PC-9 (cell line): Measurements from ENCODE around the gene MYOM1. TPM values are rescaled to one million over a fixed set of nuclear protein-coding genes. Genes with fewer than 3 reads are reported as not detected.

Experiments
- BruUV-seq: library from RNA; stranded (reverse); fragments of 400-500 nt; replicated peaks from 2 replicates; lab custom pipeline; 2021; lab: Mats Ljungman, UMichigan
- CTCF ChIA-PET: fragments of 300-600 bp; sonication (Branson Sonifier 250); formaldehyde crosslinking; loops from one replicate; lab custom pipeline; 2022; ENCODE audit warnings: antibody characterized with exemption; lab: Charles Lee
- POLR2A ChIA-PET: fragments of 300-600 bp; sonication (Branson Sonifier 250); formaldehyde crosslinking; loops from one replicate; lab custom pipeline; 2022; ENCODE audit warnings: antibody characterized with exemption; ENCODE audit not compliant: unreplicated experiment; lab: Charles Lee
- DNase-seq, 2 experiments: peaks; one replicate each; pipeline versions ENCODE4 v3.0.0 to v3.0.0-alpha.2; 2015 to 2022; ENCODE audit warnings: mixed read lengths in 1 of 2
- H2AFZ ChIP-seq: fragments of 200-600 bp; sonication (generic); 2 replicates; pipeline ENCODE4 v1.8.1; 2017; ENCODE audit warnings: antibody characterized with exemption
- H3F3A ChIP-seq: fragments of 200-600 bp; sonication (generic); 2 replicates; pipeline ENCODE4 v1.8.1; 2017; ENCODE audit warnings: antibody characterized with exemption, mild to moderate bottlenecking, low read depth; ENCODE audit not compliant: insufficient read depth
- H3K27ac ChIP-seq: fragments of 200-600 bp; sonication (generic); 2 replicates; pipeline ENCODE4 v1.6.1; 2016; ENCODE audit warnings: mixed run types
- H3K27me3 ChIP-seq: fragments of 200-600 bp; sonication (generic); 2 replicates; pipeline ENCODE4 v1.6.1; 2016; ENCODE audit warnings: low read depth, mixed run types; ENCODE audit not compliant: insufficient read depth
- H3K36me3 ChIP-seq: fragments of 200-600 bp; sonication (generic); 2 replicates; pipeline ENCODE4 v1.6.1; 2016; ENCODE audit warnings: low read depth, mixed run types
- H3K4me1 ChIP-seq: fragments of 200-600 bp; sonication (generic); replicated peaks from 2 replicates; pipeline ENCODE4 v1.6.1; 2016; ENCODE audit warnings: mixed run types; ENCODE audit not compliant: insufficient read depth
- H3K4me2 ChIP-seq: fragments of 200-600 bp; sonication (generic); 2 replicates; pipeline ENCODE4 v1.6.1; 2017; ENCODE audit warnings: mixed run types
- H3K4me3 ChIP-seq: fragments of 200-600 bp; sonication (generic); 2 replicates; pipeline ENCODE4 v1.6.1; 2016; ENCODE audit warnings: mixed run types
- H3K79me2 ChIP-seq: fragments of 200-600 bp; sonication (generic); 2 replicates; pipeline ENCODE4 v1.6.1; 2017; ENCODE audit warnings: low read depth, mixed run types
- H3K9me2 ChIP-seq: fragments of 200-600 bp; sonication (generic); 2 replicates; pipeline ENCODE4 v1.8.1; 2017; ENCODE audit warnings: mild to moderate bottlenecking; ENCODE audit not compliant: insufficient read depth
- H3K9me3 ChIP-seq: fragments of 200-600 bp; sonication (generic); 2 replicates; pipeline ENCODE4 v1.8.1; 2016; ENCODE audit warnings: low read depth; ENCODE audit not compliant: insufficient read depth
- H4K20me1 ChIP-seq: fragments of 200-600 bp; sonication (generic); 2 replicates; pipeline ENCODE4 v1.8.1; 2017; ENCODE audit not compliant: insufficient read depth
- CTCF ChIP-seq: fragments of 200-600 bp; sonication (generic); conservative IDR thresholded peaks from 2 replicates; pipeline ENCODE4 v1.6.1; 2017; ENCODE audit warnings: mixed run types, antibody characterized with exemption, mild to moderate bottlenecking, moderate library complexity
- EZH2 ChIP-seq: fragments of 200-600 bp; sonication (generic); IDR thresholded peaks from 2 replicates; pipeline ENCODE4 v1.8.0; 2017; ENCODE audit warnings: antibody characterized with exemption, low read depth
- intact Hi-C: fragments of 100-400 bp; cut with micrococcal nuclease; formaldehyde crosslinking; loops from one replicate; pipeline ENCODE4 v1.10.0; 2022; ENCODE audit not compliant: unreplicated experiment
- total RNA-seq: library from RNA; stranded (reverse); gene quantifications from 2 replicates; pipeline ENCODE4 v1.2.3, GENCODE V29; 2021

MYOM1 gene
- total RNA-seq, 1 experiment from 2014 or later, result 1.3 TPM

- Histone ChIP-seq H2AFZ (no peak overlapping the region), H3K9me2 (no peaks in the 10 kb centered on the region), H3K36me3 (no peaks in the 10 kb centered on the region), H3K9me3 (no peaks in the 10 kb centered on the region), H3K4me3 (no peak overlapping the region), H4K20me1 (no peaks in the 10 kb centered on the region), H3K27me3 (no peaks in the 10 kb centered on the region), H3K27ac (no peak overlapping the region), H3K79me2 (no peaks in the 10 kb centered on the region), H3F3A (no peaks in the 10 kb centered on the region; the same call in 1 of the 2 replicates), H3K4me1 (no peaks in the 10 kb centered on the region; the same call in 1 of the 2 replicates), H3K4me2 (no peak overlapping the region)
- TF ChIP-seq CTCF (no peak), EZH2 (no peak)
- BruUV-seq, result no TSS peak
- POLR2A ChIA-PET, result interaction anchor here (0.5 to 0.6 kb wide), 2 partner anchors 136 to 1106 kb away, joined by 3 to 4 read pairs; no protein-coding TSS in a partner anchor
- CTCF ChIA-PET, result no interaction called here
- no peak for DNase-seq
- intact Hi-C loops, result no loop called here
Observed at GRCh38 chr18:3085612-3086011, 134.2 kb downstream of the MYOM1 start.

- CTCF ChIA-PET, result no interaction called here
Observed at GRCh38 chr18:3084206-3084605, 135.6 kb downstream of the MYOM1 start.

GRCh38 chr18:3083766-3084165 lies 136.0 kb downstream of the MYOM1 start:
- CTCF ChIA-PET, result no interaction called here
- H3K4me3 ChIP-seq, result no peak overlapping the region
- H3K4me1 ChIP-seq, result no peaks in the 10 kb centered on the region; the same call in 1 of the 2 replicates
- no peaks in the 10 kb centered on the region for H3K27me3 ChIP-seq
- H3F3A ChIP-seq, result no peaks in the 10 kb centered on the region; the same call in 1 of the 2 replicates
- intact Hi-C loops, result no loop called here
- H3K9me3 ChIP-seq, result no peaks in the 10 kb centered on the region
- no peak overlapping the region for H3K4me2 ChIP-seq
- no peak overlapping the region for H2AFZ ChIP-seq
- no peaks in the 10 kb centered on the region for H3K79me2 ChIP-seq
- no peak for TF ChIP-seq CTCF
- no peak for TF ChIP-seq EZH2
- H3K36me3 ChIP-seq, result no peaks in the 10 kb centered on the region
- POLR2A ChIA-PET, result no interaction called here
- H3K9me2 ChIP-seq, result no peaks in the 10 kb centered on the region
- H3K27ac ChIP-seq, result no peak overlapping the region
- BruUV-seq, result no TSS peak
- no peaks in the 10 kb centered on the region for H4K20me1 ChIP-seq
- no peak for DNase-seq

More at GRCh38 chr18:3084206-3084605, 135.6 kb downstream of the MYOM1 start:
- Histone ChIP-seq H3K9me2 (no peaks in the 10 kb centered on the region), H3K4me3 (no peak overlapping the region), H3K9me3 (no peaks in the 10 kb centered on the region), H3K36me3 (no peaks in the 10 kb centered on the region), H3K27ac (no peak overlapping the region), H4K20me1 (no peaks in the 10 kb centered on the region), H3F3A (no peaks in the 10 kb centered on the region; the same call in 1 of the 2 replicates), H2AFZ (no peak overlapping the region), H3K79me2 (no peaks in the 10 kb centered on the region), H3K27me3 (no peaks in the 10 kb centered on the region), H3K4me2 (no peak overlapping the region), H3K4me1 (no peaks in the 10 kb centered on the region; the same call in 1 of the 2 replicates)
- no peak for TF ChIP-seq EZH2
- TF ChIP-seq CTCF, result no peak
- POLR2A ChIA-PET, result no interaction called here
- DNase-seq, result no peak
- BruUV-seq, result no TSS peak
- intact Hi-C loops, result no loop called here
